Cardiac muscle cell (in vitro differentiated cells and primary cell): Measurements from ENCODE around the gene DEPDC1. TPM values are rescaled to one million over a fixed set of nuclear protein-coding genes. Genes with fewer than 3 reads are reported as not detected.

Source experiments
- DNase-seq, 2 donors: peaks; one replicate each; pipeline versions ENCODE4 v3.0.0 to v3.0.0-alpha.2; 2010 to 2017; ENCODE audit warnings: low read depth in 1 of 2, low spot score in 1 of 2
- H3K27ac ChIP-seq: fragments of 200-600 bp; sonication (generic); 2 replicates; pipeline ENCODE4 v1.5.1; 2016
- H3K27me3 ChIP-seq: fragments of 200-600 bp; sonication (generic); 2 replicates; pipeline ENCODE4 v1.6.0; 2016; ENCODE audit warnings: control low read depth
- H3K36me3 ChIP-seq: fragments of 200-600 bp; sonication (generic); 2 replicates; pipeline ENCODE4 v1.5.1; 2016; ENCODE audit warnings: control low read depth
- H3K4me1 ChIP-seq: fragments of 200-600 bp; sonication (generic); 2 replicates; pipeline ENCODE4 v1.8.1; 2017; ENCODE audit warnings: low read depth, mild to moderate bottlenecking, mixed run types
- H3K4me3 ChIP-seq: fragments of 200-600 bp; sonication (generic); 2 replicates; pipeline ENCODE4 v1.5.1; 2016; ENCODE audit warnings: mild to moderate bottlenecking
- H3K9me3 ChIP-seq: fragments of 200-600 bp; sonication (generic); 2 replicates; pipeline ENCODE4 v1.5.1; 2017; ENCODE audit warnings: low read depth, mild to moderate bottlenecking, control low read depth
- CTCF ChIP-seq: IDR thresholded peaks from 2 replicates; pipeline ENCODE4 v1.5.1; 2012; ENCODE audit warnings: low read depth, mild to moderate bottlenecking, low read length
- polyA plus RNA-seq: library from polyadenylated mRNA; unstranded; fragments of >200 nt; fragmentation: Nextera tagmentation; extraction: Ambion mirVana; gene quantifications from 2 replicates; pipeline ENCODE4 v1.2.1, GENCODE V29; 2016
- total RNA-seq: library from RNA; depleted of rRNA; stranded (reverse); fragments of >200 nt; gene quantifications from 2 replicates; pipeline ENCODE4 v1.2.3, GENCODE V29; 2016

DEPDC1 gene
- total and polyA plus RNA-seq, 2 experiments from 2014 or later = 4.9 to 37.6 TPM

- no peak for DNase-seq
- H3K27ac ChIP-seq = no peak overlapping the region
- H3K27me3 ChIP-seq = no peaks in the 10 kb centered on the region
- no peak overlapping the region for H3K4me3 ChIP-seq
- no peaks in the 10 kb centered on the region for H3K4me1 ChIP-seq
- H3K36me3 ChIP-seq = no peaks in the 10 kb centered on the region
- no peak for TF ChIP-seq CTCF
- H3K9me3 ChIP-seq = no peaks in the 10 kb centered on the region
These were observed 40.7 kb downstream of the DEPDC1 start for GRCh38 chr1:68456202-68456601.

- DNase-seq = peak in 1 of 2 donors; percentile 20
- Histone ChIP-seq H3K4me3 (no peak overlapping the region), H3K27me3 (no peaks in the 10 kb centered on the region), H3K9me3 (no peaks in the 10 kb centered on the region), H3K36me3 (no peaks in the 10 kb centered on the region), H3K27ac (no peak overlapping the region), H3K4me1 (peaks cover 4% of the 10 kb centered on the region)
- peak; percentile 2 for TF ChIP-seq CTCF
These were observed 42.3 kb downstream of the DEPDC1 start for GRCh38 chr1:68454534-68454933.

- Histone ChIP-seq H3K4me3 (no peak overlapping the region), H3K36me3 (no peaks in the 10 kb centered on the region), H3K9me3 (no peaks in the 10 kb centered on the region), H3K27ac (no peak overlapping the region), H3K4me1 (peaks cover 6% of the 10 kb centered on the region), H3K27me3 (no peaks in the 10 kb centered on the region)
- no peak for DNase-seq
- TF ChIP-seq CTCF = no peak
These were observed 43.7 kb downstream of the DEPDC1 start for GRCh38 chr1:68453060-68453670.

- Histone ChIP-seq H3K27me3 (no peaks in the 10 kb centered on the region), H3K9me3 (no peaks in the 10 kb centered on the region), H3K36me3 (no peaks in the 10 kb centered on the region), H3K27ac (peak within 1 kb of the TSS; percentile 0), H3K4me3 (no peak within 1 kb of the TSS), H3K4me1 (peaks cover 6% of the 10 kb centered on the region)
- peak; percentile 47 to 81 for DNase-seq
- no peak for TF ChIP-seq CTCF
These were observed 47.0 kb downstream of the DEPDC1 start, which contains the start of gene RPE65 for GRCh38 chr1:68449901-68450300. TSS of gene RPE65 (minus strand) at chr1:68449954. CDS start at chr1:68449905, 49 bp downstream.

GRCh38 chr1:68448365-68448764 is 48.5 kb downstream of the DEPDC1 start:
- no peak for DNase-seq
- H3K4me3 ChIP-seq = no peak overlapping the region
- peaks cover 6% of the 10 kb centered on the region for H3K4me1 ChIP-seq
- no peak for TF ChIP-seq CTCF
- no peaks in the 10 kb centered on the region for H3K9me3 ChIP-seq
- H3K27me3 ChIP-seq = peaks cover 2% of the 10 kb centered on the region
- no peaks in the 10 kb centered on the region for H3K36me3 ChIP-seq
- no peak overlapping the region for H3K27ac ChIP-seq
